Left cardiac atrium (tissue), 4 donors: ENCODE data around the gene PLA2G4A. TPM values are rescaled to one million over a fixed set of nuclear protein-coding genes. Genes with fewer than 3 reads are reported as not detected.
A peak's percentile ranks its signal among the peaks of the same experiment; 100 is the strongest.

Experiments
- ATAC-seq, 2 donors: fragments of 200-7000 bp; cut with Tn5 transposase; one replicate each; pipeline ENCODE4 v1.9.1; 2020; ENCODE audit warnings: mild to moderate bottlenecking in 2 of 2, moderate library complexity in 2 of 2
- DNase-seq: peaks from one replicate; pipeline ENCODE4 v3.0.0-alpha.2; 2020
- intact Hi-C, 2 donors: fragments of 100-400 bp; cut with DNase I; formaldehyde crosslinking; loops; one replicate each; pipeline versions ENCODE4 v1.14.1 to v1.15.1; 2022 to 2023
- total RNA-seq, 2 donors: library from RNA; stranded (reverse); fragmentation: NEBNext Ultra II Directional; extraction: Animal tissue kit (Norgen Biotek cat#: 25700); gene quantifications; one replicate each; pipeline ENCODE4 v1.2.1, GENCODE V29; 2021
- donor health status: DM: no; HTN: yes; CAD: no.
- donor health status: DM: no; HTN: yes; CAD: no; lungs with severe emphysema.
- donor health status: DM: yes; HTN: yes; CAD: no.
- donor health status: Dilated cardiomyopathy.

PLA2G4A gene
- total RNA-seq, 2 donors from 2014 or later: 6.7 to 7.8 TPM

DNA sequence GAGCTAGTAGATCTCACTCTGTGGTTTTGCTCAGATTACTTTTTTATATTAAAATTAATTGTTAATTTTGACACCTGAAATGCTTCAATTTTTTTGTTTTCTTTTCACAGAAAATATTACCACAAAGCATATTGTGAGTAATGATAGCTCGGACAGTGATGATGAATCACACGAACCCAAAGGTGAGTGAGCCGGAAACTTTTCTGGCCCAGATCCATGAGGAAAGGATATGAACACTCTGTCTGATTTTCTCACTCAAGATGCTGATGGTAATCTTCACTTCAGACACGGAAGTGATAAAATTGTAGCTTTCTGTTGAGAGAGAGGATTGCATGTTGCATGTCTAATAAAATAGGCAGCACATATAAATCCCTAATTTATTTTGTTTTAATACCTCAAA, 121.8 kb downstream of the PLA2G4A start:
- DNase-seq (no peak), ATAC-seq (no peak)
- intact Hi-C loops: no loop called here

GRCh38 chr1:186953876-186954275, 125.1 kb downstream of the PLA2G4A start:
- ATAC-seq (no peak), DNase-seq (no peak)
- intact Hi-C loops: no loop called here

- intact Hi-C loops: no loop called here
- ATAC-seq: peak in 1 of 2 donors; percentile 83
Measured at GRCh38 chr1:186957314-186957713, 128.6 kb downstream of the PLA2G4A start.

GRCh38 chr1:186958520-186958919, 129.8 kb downstream of the PLA2G4A start:
- no peak for DNase-seq
- no peak for ATAC-seq
- intact Hi-C loops: no loop called here

More at GRCh38 chr1:186957314-186957713, 128.6 kb downstream of the PLA2G4A start:
- DNase-seq: no peak

DNA sequence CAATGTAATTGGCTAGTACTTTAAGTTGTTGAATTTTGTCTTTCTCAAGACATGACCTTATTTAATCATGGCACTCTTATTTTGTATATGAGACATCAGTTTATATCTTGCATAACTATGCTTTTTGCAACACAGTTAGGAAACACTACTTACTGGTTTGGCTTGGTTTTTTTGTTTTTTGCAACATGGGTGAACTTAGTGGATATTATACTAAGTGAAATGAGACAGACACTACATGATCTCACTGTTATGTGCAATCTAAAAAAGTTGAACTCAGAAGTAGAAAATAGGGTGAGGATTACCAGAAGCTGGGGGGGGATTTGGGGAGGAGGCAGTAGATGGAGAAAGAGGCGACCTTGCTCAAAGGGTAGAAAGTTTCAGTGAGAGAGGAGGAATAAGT, 132.1 kb downstream of the PLA2G4A start:
- ATAC-seq: peak in 1 of 2 donors; percentile 67
- intact Hi-C loops: no loop called here
- DNase-seq: no peak

- no peak for DNase-seq
- intact Hi-C loops: no loop called here
- no peak for ATAC-seq
Measured at GRCh38 chr1:186965847-186966246, 137.1 kb downstream of the PLA2G4A start.

GRCh38 chr1:186966456-186966855, 137.7 kb downstream of the PLA2G4A start:
- no peak for DNase-seq
- no peak for ATAC-seq
- intact Hi-C loops: no loop called here

- ATAC-seq (no peak), DNase-seq (no peak)
Measured at GRCh38 chr1:186967656-186968394, 139.1 kb downstream of the PLA2G4A start.

DNA sequence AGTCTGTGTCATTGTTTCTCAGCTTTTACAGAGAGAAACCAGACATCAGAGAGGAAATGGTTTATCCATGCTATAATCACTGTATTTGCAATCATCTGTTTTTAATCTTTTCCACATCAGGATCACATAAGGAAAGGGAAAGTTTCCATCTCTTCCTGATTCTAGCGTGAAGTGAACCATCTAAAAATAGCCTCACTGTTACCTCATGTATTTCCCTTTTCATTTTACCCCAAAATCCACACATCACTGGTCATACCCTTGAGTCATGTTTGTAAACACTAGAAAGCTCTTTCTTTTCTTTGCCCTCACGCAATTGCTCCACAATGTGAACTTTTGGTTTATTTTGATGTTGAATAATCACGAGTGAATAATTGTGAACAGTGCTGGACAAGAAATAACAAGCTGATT, 146.0 kb downstream of the PLA2G4A start:
- peak; percentile 27 to 30 for ATAC-seq
- intact Hi-C loops: no loop called here

More at GRCh38 chr1:186967656-186968394, 139.1 kb downstream of the PLA2G4A start:
- intact Hi-C loops: no loop called here

DNA sequence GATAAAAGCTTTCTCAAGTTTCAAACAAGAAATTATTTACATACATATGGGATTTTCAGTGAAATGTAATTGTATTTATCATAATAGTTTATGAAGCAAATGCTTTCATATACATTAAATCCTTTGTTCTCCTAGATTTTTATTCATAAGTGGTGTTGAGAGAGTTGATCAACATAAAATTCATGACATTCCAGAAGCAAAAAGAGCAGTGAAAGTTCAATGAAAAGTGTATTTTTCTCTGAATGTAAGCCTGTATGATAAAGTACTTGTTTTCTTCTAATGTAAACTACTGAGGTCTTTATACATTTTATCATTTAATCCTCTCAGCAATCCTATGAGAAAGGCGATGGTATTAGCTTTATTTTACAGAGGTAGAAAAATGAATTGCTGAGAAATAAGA, 146.5 kb downstream of the PLA2G4A start:
- ATAC-seq (no peak), DNase-seq (no peak)
- intact Hi-C loops: no loop called here

More for the DNA sequence above, 146.0 kb downstream of the PLA2G4A start:
- no peak for DNase-seq

GRCh38 chr1:186976700-186977099, 148.0 kb downstream of the PLA2G4A start:
- intact Hi-C loops: no loop called here
- DNase-seq (no peak), ATAC-seq (no peak)

DNA sequence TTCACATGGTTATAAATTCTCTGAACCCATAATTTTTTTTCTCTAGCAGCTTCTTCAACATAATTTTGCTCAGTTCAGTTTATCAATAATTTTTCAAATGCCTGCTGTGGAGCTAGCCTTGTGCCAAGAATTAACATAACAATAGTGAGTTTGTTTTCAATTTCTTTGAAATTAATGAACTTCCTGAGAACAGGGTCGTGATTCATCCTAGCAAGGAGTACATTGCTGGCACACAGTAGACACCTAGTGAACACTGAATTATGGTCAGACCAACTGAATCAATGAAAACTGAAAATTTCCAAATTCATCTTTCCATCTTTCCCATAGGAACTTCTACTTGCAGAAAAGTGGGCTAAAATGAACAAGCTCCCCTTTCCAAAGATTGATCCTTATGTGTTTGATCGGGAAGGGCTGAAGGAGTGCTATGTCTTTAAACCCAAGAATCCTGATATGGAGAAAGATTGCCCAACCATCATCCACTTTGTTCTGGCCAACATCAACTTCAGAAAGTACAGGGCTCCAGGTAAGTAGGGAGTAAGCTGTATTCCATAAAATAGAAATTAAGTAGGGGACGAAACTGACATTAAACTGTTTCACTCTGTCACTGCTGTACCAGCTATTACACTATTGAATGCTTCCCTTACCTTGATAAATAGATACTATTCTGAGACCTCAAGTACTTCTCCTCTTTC, 148.7 kb downstream of the PLA2G4A start:
- DNase-seq (no peak), ATAC-seq (no peak)
- intact Hi-C loops: no loop called here

DNA sequence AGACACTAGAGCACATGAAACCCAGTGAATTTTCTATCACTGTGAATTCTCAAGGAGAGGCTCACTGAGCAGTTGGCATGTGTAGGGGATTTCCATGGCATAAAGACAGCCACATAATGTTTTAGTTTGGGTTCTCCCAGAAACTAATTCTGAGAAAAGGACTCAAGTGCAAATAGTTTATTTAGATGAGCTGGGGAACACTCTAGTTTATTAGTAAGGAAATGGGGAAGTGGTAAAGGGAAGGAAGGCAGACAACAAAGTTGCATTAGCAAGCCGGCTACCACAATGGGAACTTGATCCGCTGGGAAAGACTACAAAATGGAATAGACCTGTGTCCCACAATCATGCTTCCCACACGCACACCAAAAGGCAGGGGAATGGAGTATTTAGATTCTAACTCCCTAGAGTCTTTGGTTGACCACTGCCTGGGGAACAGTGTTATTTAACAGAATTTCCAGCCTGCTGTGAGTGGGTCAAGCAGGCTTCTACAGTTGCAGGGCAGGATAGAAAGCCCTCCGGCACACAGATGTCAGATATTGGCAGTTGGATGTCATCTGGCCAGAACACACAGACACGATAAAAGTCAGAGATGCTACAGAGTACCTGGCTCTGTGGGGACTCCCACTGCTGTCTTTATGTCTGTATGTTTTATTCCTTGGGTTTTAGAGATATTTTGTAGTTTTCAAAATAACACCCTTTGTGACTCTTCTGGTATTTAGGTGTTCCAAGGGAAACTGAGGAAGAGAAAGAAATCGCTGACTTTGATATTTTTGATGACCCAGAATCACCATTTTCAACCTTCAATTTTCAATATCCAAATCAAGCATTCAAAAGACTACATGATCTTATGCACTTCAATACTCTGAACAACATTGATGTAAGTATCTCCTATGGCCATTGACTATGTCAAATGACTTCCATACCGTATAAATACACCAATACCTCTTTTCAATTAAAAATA, 150.1 kb downstream of the PLA2G4A start:
- intact Hi-C loops: no loop called here
- ATAC-seq: no peak
- no peak for DNase-seq

DNA sequence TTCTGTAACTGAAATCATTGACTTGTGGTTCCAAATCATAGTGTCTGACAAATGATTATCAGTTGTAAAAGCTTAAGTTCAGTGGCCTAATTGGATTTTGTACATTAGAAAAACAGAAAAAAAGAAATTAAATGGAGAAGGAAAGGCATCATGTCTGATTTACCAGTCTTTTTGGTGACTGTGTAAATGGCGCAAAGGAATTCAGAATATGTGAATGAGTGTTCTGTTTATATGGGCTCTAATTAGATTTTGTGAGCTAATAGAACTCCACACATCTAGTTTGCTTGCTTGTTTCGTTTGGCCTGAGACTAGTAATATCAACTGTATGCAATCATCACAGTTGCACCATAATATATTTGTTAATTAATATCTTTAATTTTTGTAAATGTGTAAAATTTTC, 151.7 kb downstream of the PLA2G4A start:
- ATAC-seq (no peak), DNase-seq (no peak)
- intact Hi-C loops: no loop called here

- DNase-seq (no peak), ATAC-seq (no peak)
- intact Hi-C loops: no loop called here
Measured at GRCh38 chr1:186982116-186982515, 153.4 kb downstream of the PLA2G4A start.

DNA sequence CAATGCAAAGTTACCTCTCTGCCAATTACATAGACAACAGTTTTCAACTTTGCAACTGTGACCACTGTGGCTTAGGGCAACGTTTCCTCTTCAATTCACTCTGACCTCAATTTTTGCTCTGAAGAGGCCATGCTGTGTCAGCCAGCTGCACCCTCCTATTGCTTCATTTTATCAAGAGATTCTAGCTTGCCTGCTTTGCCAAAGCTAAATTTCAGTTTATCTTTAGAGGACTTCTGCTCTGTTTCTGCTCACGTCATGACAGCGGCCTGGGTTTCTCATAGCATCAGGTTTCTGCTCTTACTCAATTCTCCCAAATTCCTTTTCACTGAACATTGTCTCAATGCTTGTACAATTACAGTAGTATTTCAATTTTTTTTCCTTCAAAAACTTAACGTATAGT, 154.6 kb downstream of the PLA2G4A start:
- intact Hi-C loops: no loop called here
- ATAC-seq (peak; percentile 70 to 82), DNase-seq (peak; percentile 57)

DNA sequence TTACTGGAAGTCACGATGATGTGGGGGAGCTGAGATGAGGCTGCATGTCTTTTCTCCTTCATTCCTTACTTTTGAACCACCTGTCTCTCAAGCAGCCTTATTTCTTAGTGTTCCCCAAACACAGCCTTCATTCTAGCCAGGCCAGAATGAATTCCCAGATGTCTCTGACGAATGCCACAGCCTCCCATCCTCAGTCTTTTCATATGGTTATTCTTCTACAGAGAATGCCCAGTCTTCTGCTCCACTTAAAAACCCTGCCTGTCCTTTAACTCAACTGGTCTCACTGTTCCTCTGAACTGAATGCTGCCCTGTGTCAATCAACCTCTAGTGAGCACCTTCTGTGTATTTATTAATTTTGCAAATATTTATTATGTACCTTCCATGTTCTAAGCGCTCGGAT, 156.2 kb downstream of the PLA2G4A start:
- DNase-seq (no peak), ATAC-seq (no peak)
- intact Hi-C loops: loop anchor here (5.0 kb wide), 2 partner anchors 378 to 578 kb away; no protein-coding TSS in a partner anchor

- DNase-seq (no peak), ATAC-seq (peak; percentile 69 to 74)
- intact Hi-C loops: loop anchor here (2.0 to 5.0 kb wide), 4 partner anchors 379 to 579 kb away; no protein-coding TSS in a partner anchor
Measured at GRCh38 chr1:186985889-186986491, 157.2 kb downstream of the PLA2G4A start.

DNA sequence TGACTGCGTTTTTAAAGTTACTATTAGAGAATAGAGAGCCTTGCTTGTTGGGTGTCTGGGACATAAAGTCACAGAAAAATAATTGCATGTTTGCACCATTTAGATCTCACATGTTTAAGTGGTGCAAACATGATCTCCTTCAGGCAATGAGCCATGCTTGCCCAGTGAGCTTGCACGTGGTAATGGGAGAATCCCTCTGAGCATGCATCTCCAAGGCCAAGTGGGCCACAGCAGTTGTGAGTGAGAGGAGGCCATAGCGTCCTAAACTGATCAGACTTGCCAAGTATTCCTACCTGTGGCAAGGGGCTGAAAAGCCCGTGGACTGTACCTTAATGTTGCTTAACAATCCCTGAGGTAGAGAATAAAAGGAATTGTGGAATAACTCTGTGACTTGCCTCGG, 158.3 kb downstream of the PLA2G4A start:
- DNase-seq: no peak
- ATAC-seq: no peak
- intact Hi-C loops: loop anchor here (2.0 to 5.0 kb wide), 4 partner anchors 380 to 580 kb away; no protein-coding TSS in a partner anchor
